ENCODE measurements around the gene RAB11A.
A peak's percentile ranks its signal among the peaks of the same experiment; 100 is the strongest.
"Not testable (repeated sequence)": the region's sequence is repeated elsewhere in the genome, so short reads cannot be mapped to it uniquely, and the experiment has no call there.

RAB11A gene

GRCh38 chr15:65845826-65846519 is 23.3 kb upstream of the RAB11A start:
- DNase-seq (ENCODE audit: low read depth in 3 of 3) = no peak

DNA sequence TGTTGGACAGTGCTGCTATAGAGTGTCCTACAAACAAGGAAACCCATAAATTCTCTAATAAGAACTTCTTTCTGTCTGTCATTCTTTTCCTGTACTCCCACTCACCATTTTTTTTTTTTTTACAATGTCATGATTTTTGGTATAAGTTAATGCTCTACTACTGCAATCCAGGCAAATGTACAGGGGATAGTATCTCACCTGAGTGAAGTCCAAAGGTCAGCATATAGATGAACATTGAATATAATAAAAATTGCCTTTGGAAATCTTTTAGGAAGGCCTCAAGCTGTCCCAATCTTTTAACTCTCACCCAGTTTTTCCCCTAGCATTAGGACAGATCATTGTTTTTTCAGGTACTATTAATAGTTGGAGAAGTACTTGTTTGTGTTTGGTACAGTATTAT is 21.3 kb upstream of the RAB11A start:
- no peak for DNase-seq (ENCODE audit: low read depth in 3 of 3)

GRCh38 chr15:65851981-65852380 is 17.3 kb upstream of the RAB11A start:
- no peak for DNase-seq (ENCODE audit: low read depth in 3 of 3)

- peak; percentile 60 to 78 (median 75) for DNase-seq (ENCODE audit: low read depth in 3 of 3)
Observed at GRCh38 chr15:65856821-65857455, 12.4 kb upstream of the RAB11A start.

DNA sequence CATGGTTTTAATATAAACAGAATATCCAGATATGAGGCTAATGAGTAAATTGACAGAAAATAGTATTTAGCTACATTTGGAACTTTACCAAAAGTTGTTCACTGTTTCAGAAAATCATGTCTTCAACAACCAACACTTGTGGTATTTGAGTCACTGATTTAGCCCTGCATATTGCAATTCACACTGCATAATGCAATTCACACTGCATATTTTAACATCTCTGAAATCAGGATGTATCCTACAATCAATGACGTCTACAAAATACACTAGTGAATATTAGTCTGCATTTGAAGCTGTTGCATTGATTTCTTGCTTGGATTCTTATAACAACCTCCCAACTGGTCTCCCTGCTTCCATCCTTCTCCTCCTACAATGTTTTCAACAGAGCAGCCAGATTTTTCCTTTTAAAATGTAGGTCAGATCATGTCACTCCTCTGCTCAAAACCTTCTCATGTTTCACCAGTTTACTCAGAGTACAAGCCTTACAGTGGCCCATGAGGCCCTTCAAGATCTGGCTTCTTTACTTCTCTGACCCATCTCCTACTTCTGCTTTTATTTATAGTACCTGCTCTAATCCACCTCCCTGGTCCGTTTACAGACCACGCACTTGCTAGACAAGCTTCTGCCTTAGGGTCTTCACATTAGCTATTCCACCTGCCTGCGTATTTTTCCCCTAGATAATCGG is 11.4 kb upstream of the RAB11A start:
- DNase-seq (ENCODE audit: low read depth in 3 of 3) = no peak

GRCh38 chr15:65862682-65863081 is 6.6 kb upstream of the RAB11A start:
- peak; percentile 41 to 65 (median 49) for DNase-seq (ENCODE audit: low read depth in 3 of 3)

- no peak for DNase-seq (ENCODE audit: low read depth in 3 of 3)
Observed at GRCh38 chr15:65863106-65863505, 6.2 kb upstream of the RAB11A start.

DNA sequence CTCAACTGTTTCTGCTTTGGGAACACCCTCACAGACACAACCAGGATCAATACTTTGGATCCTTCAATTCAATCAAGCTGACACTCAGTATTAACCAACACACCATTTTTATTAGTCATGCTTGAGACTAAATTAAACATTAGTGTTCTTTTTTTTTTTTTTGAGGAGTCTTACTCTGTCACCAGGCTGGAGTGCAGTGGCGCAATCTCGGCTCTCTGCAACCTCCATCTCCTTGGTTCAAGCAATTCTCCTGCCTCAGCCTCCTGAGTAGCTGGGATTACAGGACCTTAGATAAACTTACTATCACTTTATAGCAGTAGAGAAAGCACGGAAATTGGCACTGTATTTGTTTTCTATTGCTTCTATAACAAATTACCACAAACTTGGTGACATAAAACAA is 2.0 kb upstream of the RAB11A start:
- DNase-seq (ENCODE audit: low read depth in 3 of 3) = no peak

GRCh38 chr15:65867933-65868332 is 1.4 kb upstream of the RAB11A start:
- not testable (repeated sequence) for DNase-seq (ENCODE audit: low read depth in 3 of 3)

DNA sequence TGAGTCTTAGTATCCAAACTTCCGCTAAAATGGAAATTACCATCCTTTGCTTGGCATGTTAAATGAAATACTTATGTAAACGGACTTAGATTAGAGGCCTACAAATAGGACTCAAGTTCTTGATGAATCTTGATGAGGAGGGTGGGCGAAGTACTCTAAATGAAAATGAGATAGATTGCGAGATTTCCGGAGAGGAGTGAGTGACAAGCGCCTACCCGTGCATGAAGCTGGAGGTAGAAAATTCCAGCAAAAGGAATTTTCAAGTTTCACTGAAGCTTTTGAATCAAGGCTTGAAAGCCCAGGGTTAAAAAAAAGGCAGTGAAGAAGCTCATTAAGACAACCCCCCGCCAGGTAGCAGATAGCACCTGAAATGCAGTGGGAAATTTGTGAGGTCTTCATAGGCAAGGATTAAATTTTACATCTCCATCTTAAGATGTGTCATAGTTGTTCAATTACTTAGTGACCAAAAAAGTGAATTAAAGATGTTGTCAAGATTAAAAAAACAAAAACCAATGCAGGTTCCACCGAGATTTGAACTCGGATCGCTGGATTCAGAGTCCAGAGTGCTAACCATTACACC is 655 bp upstream of the RAB11A start:
- no peak for DNase-seq (ENCODE audit: low read depth in 3 of 3)

- DNase-seq (ENCODE audit: low read depth in 3 of 3) = no peak
Observed at GRCh38 chr15:65869954-65870871, 922 bp downstream of the RAB11A start.

- DNase-seq (ENCODE audit: low read depth in 3 of 3) = no peak
Observed at GRCh38 chr15:65870889-65871533, 1.7 kb downstream of the RAB11A start.

DNA sequence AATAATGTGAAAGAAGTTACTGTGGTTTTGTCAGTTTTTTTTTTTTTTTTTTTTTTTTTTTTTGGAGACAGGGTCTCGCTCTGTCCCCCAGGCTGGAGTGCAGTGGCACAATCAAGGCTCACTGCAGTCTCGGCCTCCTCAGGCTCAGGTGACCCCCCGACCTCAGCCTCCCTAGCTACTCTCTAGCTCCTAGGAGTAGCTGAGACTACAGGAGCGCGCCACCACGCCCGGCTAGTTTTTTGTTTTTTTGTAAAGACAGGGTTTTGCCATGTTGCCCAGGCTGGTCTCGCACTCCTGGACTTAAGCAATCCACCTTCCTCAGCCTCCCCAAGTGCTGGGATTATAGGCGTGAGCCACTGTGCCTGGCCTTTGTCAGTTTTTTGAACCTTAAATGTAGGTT is 2.6 kb downstream of the RAB11A start:
- not testable (repeated sequence) for DNase-seq (ENCODE audit: low read depth in 3 of 3)

DNA sequence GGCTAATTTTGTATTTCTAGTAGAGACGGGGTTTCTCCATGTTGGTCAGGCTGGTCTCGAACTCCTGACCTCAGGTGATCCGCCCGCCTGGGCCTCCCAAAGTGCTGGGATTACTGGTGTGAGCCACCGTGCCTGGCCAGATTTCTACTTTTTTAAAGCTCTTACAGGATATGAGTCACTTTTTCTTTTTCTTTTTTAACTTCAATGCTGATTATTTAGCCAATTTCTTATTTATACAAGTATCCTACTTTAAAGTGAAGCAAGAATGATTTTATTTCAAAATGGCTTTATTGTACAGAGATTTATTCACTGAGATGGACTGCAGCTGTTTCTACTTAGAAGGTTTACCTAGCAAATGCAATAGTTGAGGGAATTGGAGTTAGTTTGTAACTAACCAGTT is 3.3 kb downstream of the RAB11A start:
- DNase-seq (ENCODE audit: low read depth in 3 of 3) = not testable (repeated sequence)

- DNase-seq (ENCODE audit: low read depth in 3 of 3) = no peak
Observed at GRCh38 chr15:65873256-65873655, 4.0 kb downstream of the RAB11A start.

DNA sequence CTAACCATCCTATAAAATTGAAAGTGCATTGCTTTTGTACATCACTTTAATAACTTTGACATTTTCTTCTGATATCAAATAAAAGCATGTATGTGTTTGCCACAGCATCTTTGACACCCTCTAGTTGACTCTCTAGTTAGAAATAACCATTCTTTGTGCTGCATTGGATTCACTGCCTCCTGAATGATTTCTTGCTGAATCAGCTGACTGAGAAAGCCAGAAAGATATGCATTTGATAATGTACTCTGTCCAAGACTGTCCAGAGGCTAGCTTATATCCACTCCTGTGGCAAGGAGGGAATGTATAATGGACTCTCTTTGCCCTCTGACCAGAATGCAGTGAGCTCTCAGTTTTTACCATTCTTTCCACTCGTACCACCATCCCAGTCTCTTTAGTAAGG is 6.2 kb downstream of the RAB11A start:
- no peak for DNase-seq (ENCODE audit: low read depth in 3 of 3)

DNA sequence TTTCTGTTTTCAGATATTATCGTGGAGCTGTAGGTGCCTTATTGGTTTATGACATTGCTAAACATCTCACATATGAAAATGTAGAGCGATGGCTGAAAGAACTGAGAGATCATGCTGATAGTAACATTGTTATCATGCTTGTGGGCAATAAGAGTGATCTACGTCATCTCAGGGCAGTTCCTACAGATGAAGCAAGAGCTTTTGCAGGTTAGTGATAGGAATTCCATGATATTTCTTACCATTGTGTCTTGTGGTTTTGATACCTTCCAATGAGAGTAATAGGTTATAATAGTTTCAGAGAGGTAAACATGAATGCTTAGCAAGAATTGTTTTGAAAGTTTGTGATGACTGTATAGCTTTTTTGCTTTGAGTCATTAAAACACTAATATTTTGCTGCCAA is 8.5 kb downstream of the RAB11A start:
- DNase-seq (ENCODE audit: low read depth in 3 of 3) = no peak

GRCh38 chr15:65881766-65882434 is 12.6 kb downstream of the RAB11A start:
- DNase-seq (ENCODE audit: low read depth in 3 of 3) = no peak

GRCh38 chr15:65883571-65883970 is 14.3 kb downstream of the RAB11A start:
- DNase-seq (ENCODE audit: low read depth in 3 of 3) = no peak

GRCh38 chr15:65884511-65884910 is 15.2 kb downstream of the RAB11A start:
- DNase-seq (ENCODE audit: low read depth in 3 of 3) = no peak
